Glomerular visceral epithelial cell (primary cell): Measurements from ENCODE around the gene FFAR2.
"Not testable (repeated sequence)": the region's sequence is repeated elsewhere in the genome, so short reads cannot be mapped to it uniquely, and the experiment has no call there.

ENCODE experiments used
- DNase-seq: peaks from one replicate; pipeline ENCODE4 v3.0.0-alpha.2; 2016; ENCODE audit errors: extremely low spot score

The FFAR2 gene

DNA sequence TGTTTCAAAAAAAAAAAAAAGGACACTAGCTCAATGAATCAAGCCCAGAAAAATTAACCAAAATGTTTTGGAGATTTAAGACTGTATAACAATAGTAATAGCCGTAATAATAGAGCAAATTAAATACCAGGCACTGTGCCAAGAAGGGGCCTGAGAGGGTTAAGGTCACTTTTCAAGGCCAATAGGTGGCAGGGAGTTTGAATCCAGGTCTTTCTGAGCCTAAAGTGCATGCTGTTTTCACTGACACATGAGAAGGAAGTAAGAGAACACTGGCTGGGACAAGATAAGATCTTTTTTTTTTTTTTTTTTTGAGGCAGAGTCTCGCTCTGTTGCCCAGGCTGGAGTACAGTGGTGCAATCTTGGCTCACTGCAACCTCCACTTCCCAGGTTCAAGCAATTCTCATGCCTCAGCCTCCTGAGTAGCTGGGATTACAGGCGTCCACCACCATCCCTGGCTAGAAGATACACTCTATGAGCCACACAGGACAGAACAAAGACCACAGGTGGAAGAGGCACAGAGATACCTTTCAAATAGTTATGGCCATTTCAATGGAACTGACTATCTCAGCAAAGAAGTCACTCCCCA lies 7.7 kb downstream of the FFAR2 start:
- no peak for DNase-seq

DNA sequence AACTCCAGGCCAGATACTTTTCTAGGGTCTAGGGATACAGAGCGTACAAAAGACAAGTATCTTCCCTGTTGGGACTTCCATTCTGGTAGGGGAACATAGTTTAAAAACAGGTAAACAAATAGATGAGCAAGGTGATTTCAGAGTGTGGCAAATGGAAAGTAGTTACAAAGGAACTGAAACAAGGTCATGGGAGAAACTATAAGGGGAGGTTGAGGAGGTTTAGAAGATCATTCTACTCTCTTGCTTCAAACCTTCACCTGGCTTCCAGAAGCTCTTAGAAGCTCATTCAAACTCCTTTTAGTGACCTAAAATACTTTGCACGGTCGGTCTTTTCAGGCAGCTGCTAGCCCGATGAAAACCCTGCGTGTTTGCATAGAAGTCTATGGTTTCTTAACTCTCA lies 9.1 kb downstream of the FFAR2 start:
- DNase-seq, result no peak

- DNase-seq, result no peak
These were observed 10.1 kb downstream of the FFAR2 start for GRCh38 chr19:35458192-35458591.

DNA sequence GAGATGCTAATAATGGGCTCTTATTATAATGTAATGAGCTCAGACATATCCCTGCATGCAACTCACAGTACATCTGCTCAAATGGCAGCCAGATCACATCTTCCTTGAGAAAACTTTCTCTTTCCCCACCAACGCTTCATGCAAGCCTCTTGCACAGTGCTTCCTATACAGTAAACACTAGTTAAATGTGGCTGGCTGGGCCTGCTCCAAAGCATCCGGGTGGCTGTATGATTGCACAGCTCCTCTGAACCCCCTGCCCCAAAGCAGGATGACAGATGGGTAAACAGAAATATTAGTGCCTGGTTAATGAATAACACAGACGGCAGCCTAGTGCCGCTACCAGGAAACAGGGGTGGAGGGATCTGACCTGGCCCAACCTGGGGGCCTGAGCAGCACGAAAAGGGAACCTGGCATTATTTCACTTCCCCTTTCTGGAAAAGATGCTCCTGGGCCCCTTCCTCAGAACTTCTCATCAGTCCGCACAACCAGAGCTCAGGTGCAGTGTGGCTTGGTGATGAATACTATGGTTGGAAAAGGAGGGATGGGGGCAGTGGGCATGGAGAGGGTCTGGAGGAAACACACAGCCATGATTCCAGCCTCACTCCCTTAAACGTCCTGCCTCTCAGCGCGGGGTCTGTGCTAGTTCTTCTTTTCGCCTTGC lies 10.8 kb downstream of the FFAR2 start:
- no peak for DNase-seq

DNA sequence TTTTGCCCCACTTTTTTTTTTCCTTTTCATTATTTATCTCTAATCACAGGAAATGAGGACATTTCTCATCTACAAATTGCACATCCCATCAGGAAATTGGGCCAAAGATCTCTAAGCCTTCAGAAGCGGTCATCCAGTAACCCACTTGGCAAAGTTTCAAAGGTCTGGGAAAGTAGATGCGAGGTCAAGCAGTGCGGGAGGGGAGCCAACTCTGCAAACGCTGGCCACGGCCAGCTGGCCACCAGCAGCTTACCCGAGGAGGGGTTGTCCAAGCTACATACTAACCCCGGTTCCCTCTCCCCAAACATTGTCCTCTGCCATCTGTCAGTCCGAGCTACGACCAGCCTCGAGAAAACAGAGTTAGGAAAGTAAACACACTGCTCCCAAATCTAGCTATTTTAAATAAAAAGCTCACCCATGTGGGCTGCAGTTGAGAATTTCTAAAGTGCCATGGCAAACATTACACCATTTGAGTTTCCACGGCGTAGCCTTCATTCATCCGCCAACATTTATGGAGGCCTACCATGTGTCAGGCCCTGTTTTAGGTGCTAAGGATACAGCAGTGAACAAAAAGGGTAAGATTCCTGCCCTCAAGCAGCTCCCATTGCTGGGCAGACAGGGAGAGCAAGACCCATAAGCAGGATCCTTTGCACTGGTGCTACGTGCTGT lies 11.5 kb downstream of the FFAR2 start:
- DNase-seq, result no peak

GRCh38 chr19:35460608-35461007 lies 12.6 kb downstream of the FFAR2 start:
- DNase-seq, result no peak

DNA sequence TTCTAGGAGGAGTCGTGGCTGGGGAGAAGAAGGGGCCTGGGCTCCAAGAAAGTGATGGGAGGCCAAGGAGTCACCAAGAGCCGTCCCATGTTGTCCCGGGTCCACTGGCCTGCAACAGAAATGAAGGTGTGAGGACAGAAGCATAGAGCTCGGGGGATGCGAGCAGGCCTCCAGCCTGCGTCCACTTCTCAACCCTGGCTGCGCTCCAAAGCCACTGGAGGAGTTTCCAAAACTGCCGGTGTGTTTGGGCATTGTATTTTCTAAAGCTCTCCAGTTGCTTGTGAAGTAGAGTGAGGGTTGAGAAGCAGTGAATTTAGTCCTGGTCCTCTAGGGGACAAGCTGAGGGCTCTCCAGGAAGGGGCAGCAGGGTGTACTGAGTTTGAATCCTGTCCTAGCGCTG lies 13.0 kb downstream of the FFAR2 start:
- no peak for DNase-seq

GRCh38 chr19:35461788-35462187 lies 13.7 kb downstream of the FFAR2 start:
- DNase-seq, result not testable (repeated sequence)

GRCh38 chr19:35462476-35462953 lies 14.5 kb downstream of the FFAR2 start:
- no peak for DNase-seq

GRCh38 chr19:35462956-35463355 lies 14.9 kb downstream of the FFAR2 start:
- not testable (repeated sequence) for DNase-seq

DNA sequence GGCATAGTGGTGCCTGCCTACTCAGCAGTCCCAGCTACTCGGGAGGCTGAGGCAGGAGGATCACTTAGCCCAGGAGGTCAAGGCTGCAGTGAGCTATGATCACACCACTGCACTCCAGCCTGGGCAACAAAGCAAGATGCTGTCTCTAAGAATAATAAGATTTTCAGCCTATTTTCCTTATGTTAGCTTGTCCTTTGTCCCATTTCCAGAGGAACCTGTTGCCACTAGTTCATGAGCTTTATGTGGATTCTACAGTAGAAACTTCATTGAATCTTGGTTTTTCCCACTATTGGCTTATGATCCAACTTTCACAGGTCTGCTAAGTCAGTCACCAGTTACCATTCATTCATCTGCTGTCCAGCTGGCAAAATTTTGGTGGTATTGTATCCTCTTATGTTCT lies 18.2 kb downstream of the FFAR2 start:
- no peak for DNase-seq

DNA sequence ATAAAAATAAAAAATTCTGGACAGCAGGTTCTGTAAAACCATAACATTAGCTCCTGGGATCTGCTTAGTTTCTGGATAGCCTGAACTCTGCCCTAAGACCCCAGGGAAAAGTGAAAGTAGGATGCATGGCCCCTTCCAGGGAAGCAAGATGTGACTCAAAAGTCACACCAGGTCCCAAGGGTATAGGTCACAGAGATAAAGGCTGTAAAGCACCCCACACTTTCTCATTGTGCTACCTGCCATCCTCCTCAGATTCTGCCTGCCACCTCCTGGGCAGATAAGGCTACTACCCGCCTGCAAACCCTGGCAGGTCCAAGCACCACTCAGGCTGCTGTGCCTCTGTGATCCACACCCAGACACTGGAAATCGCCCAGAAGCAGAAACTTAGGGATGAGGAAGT lies 20.6 kb downstream of the FFAR2 start:
- DNase-seq, result peak; percentile 44

DNA sequence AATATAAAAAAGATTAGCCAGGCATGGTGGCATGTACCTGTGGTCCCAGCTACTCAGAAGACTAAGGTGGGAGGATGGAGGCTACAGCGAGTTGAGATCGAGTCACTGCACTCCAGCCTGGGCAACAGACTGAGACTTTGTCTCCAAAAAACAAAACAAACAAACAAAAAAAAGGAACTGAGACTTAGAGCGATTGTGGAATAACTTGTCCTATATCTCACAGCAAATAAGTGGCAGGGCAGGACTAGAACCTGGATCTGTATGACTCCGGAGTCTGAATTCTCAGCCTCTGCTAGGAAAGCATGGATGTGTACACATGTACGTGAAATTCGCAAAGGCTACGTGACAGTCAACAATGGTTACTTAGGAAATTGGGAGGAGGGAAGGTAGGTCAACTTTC lies 22.1 kb downstream of the FFAR2 start:
- DNase-seq, result no peak

DNA sequence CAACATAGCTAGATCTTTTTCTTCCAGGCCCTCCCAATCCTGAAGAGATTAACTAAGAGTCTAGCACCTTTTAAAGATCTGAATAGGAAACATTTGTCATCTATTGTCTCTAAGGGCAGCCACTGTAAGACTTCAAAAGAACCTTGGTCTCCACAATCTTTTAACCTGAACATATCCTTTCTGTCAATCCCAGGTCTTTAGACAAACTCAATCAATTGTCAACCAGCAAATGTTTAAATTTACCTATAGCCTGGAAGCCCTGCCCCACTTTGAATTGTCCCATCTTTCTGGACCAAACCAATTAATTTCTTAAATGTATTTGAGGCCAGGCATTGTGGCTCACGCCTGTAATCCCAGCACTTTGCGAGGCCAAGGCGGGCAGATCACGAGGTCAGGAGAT lies 23.0 kb downstream of the FFAR2 start:
- DNase-seq, result not testable (repeated sequence)

DNA sequence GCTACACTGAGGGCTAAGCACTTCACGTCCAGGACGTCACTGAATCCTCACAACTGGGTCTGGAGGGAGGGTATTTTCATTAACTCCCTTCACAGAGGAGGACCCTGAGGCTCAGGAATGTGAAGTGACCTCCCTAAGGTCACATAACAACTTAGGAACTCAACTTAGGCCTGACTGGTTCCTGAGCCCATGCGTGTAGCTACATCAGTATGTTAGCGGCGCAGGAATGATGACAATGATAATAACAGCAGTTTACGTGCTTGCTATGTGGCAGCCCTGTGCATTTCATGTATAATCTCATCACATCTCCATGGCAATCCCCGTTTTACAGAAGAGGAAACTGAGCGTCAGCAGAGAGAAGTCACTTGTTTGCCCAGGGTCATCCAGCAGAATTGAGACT lies 23.9 kb downstream of the FFAR2 start:
- DNase-seq, result no peak

GRCh38 chr19:35474104-35474503 lies 26.0 kb downstream of the FFAR2 start:
- no peak for DNase-seq

- DNase-seq, result not testable (repeated sequence)
These were observed 26.5 kb downstream of the FFAR2 start for GRCh38 chr19:35474594-35474993.

GRCh38 chr19:35476149-35476548 lies 28.1 kb downstream of the FFAR2 start:
- no peak for DNase-seq

GRCh38 chr19:35478794-35479677 lies 31.0 kb downstream of the FFAR2 start:
- no peak for DNase-seq

- DNase-seq, result no peak
These were observed 35.0 kb downstream of the FFAR2 start for GRCh38 chr19:35483089-35483488.

DNA sequence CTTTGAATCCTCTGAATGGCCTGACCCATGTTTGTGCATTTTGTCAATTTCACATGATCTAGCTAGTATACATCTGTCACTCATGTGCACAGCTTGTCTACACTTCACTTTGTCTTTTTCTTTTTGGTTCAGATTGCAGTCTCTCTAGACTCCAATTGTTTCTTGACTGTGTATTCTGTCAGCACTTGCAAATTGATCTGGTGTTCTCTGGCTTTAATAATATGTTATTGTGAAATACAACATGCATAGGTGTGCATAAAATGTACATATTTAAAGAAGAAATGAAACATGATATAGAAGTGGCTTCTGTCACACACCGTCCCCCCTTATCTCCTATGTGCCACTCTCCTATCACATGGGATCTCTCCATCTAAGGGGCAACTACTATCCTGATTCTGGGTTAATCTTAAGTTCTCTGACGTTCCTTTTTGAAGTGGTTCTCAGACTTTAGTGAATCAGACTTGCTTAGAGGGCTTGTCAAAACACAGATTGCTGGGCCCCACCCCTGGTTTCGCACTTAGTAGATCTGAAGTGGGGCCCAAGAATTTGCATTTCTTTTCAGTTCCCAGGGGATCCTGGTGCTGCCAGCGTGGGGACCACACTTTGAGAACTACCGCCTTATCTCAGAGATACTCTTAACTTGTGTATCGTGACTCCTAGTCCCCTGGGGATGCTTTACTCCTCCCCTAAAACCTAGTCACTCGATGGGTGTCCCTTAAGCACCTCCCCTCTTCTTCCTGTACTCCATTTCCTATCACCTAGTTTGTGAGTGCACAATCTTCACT lies 36.4 kb downstream of the FFAR2 start:
- DNase-seq, result no peak
